CD4-positive, alpha-beta T cell treated with Interleukin-21 for 1 hour (primary cell): ENCODE data around the gene MAP7D1.
"Not testable (repeated sequence)": the region's sequence is repeated elsewhere in the genome, so short reads cannot be mapped to it uniquely, and the experiment has no call there.

ENCODE experiments used
- DNase-seq: peaks from one replicate; pipeline ENCODE4 v3.0.0-alpha.2; 2020

The MAP7D1 gene

DNA sequence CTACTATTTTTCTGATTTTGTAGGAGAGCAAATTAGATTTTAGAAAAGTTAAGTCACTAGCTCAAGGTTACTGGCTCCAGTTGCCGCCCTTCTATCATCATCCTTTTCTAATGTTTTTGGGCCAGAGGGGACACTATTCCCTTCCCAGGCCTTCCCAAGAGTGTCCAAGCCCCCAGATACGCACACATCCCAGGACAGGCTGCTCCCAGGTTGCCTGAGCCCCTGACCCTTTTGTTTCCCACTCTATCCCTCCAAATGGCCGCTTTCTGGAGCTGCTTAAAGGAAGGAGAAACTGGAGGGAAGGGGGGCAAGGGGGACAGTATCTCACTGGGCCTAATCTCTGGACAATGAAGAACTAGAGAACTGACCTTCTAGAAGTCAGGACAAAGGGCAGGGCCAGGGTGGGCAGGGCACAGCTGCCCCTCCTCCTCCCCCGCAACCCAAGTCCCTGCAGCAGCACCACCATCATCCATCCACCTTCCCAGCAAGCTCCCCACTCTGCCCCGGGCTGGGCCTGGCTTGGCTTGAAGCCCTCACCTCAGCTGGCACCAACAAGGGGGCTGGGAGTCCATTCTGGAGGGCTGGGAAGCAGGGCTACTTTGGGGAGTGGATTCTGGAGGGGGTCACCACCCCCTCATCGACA lies 1.1 kb upstream of the MAP7D1 start:
- DNase-seq = no peak

DNA sequence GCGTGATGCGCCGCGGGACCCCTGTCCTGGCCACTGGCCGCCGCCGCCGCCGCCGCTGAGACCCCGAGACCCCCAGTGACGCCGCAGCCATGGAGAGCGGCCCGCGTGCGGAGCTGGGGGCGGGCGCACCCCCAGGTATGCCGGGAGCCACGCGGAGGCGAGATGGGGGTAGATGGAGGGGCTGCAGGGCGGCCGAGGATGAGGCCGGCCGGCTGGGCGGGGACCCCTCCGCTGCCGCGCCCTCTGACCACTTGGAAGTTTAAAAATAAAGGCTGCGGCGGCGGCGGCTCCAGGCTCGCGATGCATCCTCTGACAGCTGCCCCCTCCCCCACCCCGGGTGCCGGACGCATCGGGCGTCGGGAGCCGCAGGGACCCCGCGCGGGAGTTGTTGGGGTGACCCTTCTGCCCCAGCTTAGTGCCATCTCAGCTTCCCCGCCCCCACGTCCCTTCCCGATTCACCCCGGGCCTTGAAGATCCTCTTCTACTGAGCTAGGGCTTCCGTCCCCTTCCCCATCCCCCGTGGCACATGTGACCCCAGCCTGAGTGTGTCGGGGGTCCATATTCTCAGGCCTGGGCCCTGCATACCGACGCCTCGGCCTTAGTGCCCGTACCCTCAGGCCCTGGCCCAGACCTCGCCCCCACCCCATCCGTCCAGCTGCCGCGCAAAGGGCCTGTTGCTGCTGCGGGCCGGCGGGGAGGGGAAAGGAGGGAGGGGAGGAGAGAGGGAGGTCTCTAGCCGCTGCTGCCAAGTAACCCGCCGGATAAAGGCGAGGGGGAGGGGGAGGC lies 562 bp downstream of the MAP7D1 start:
- DNase-seq = peak; percentile 60

- no peak for DNase-seq
Measured at GRCh38 chr1:36157115-36157903, 1.3 kb downstream of the MAP7D1 start.

GRCh38 chr1:36157973-36158826 lies 2.2 kb downstream of the MAP7D1 start:
- no peak for DNase-seq

DNA sequence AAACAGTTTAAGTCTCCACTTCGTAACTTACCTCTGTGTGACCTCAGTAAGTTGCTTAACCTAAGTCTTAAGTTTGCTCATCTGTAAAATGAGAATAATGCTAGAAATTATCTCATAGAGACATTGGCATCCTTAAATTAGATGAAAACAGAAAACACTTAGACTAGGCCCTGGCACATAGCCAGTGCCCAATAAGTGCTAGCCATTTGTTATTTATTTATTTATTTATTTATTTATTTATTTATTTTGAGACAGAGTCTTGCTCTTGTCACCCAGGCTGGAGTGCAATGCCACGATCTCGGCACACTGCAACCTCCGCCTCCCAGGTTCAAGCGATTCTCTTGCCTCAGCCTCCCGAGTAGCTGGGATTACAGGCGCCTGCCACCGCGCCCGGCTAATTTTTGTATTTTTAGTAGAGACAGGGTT lies 2.9 kb downstream of the MAP7D1 start:
- DNase-seq = not testable (repeated sequence)

GRCh38 chr1:36159614-36160387 lies 3.8 kb downstream of the MAP7D1 start:
- no peak for DNase-seq

DNA sequence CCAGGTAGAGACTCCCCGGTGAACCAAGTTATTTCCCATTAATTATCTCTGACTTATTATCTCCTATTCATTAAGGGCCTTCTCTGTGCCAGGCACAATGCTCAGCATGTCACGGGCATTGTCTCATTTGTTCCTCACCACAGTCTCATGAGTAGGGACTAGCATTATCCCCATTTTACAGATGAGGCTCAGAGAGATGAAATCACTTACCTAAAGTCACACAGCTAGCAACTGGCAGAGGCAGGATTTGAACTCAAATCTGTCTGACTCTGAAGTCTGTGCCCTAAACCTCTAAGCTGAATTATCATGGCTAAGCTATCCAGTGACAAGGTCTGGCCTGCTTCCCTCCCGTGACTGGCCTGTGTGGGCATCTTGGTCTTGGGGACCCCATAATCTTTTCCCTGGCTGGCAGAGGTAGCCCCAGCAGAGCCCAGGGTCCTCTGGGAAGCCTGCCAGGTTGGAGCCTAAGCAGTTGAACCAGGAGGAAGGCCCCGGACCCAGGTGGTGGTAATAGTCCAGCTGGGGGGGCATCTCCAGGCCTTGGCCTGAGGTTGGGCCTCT lies 4.5 kb downstream of the MAP7D1 start:
- DNase-seq = peak; percentile 11

DNA sequence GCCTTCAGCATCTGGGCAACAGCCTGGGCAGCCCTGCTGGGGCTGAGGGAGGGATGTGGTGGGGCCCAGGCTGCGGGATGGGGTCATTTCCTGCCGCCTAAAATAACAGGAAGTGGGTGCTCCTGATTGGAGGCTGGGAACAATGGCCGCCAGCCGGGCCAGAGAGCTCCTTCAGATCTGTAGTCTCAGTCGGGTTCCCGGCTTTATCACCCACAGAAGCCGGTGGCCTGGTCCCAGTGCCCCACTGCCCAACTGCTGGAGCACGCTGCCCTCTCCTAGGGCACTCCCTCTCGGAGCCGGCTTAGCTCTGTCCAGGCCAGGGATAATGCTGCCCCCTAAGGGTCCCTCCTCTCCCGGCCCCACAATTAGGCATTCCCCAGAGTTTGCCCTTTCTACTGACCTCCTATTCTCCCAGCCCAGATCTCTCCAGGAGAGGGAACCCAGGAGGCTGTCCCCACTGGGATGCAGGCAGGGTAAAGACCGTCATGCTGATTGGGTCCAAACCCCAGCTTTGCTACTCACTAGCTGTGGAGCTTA lies 5.1 kb downstream of the MAP7D1 start:
- DNase-seq = peak; percentile 73

DNA sequence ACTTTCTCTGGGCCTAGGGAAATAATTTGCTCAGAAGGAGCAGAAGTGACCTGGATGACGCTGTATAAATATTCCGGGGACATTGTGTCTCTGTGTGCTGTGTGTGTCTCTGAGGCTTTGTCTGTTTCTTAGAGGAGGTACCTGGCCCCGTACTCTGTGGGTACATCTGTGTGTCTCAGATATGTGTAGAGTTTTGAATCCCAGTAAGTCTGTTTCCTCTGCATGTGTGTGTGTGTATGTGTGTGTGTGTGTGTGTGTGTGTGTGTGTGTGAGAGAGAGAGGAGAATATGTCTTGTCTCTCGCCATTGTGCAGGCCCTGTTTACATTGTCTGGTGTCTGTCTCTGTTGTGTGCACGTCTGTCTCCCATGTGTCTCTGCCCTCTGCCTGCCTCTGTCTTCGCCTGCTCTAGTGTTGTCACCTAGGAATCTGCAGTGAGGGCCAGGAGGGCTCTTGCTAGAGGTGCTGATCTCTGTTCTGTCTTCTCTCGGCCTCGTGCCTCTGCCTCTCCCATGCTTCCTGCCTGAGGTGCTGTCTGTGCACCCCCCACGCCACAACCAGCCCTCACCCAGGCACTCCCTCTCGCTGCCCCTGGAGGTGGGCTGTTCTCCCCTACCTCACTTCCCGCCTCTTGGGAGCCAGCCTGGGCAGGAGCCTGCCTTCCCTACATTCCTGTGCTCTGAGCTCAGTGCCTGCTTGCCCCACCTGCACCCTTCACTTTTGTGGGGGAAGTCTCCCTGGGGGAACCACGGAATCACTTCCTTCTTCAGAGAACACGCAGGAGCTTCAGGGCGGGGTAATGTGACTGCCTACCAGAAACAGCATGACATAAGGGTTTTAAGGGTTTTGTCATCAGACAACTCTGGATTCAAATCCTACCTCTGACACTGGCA lies 5.9 kb downstream of the MAP7D1 start:
- DNase-seq = peak; percentile 59

- DNase-seq = no peak
Measured at GRCh38 chr1:36162680-36163239, 6.8 kb downstream of the MAP7D1 start.

GRCh38 chr1:36163426-36163825 lies 7.5 kb downstream of the MAP7D1 start:
- DNase-seq = no peak

DNA sequence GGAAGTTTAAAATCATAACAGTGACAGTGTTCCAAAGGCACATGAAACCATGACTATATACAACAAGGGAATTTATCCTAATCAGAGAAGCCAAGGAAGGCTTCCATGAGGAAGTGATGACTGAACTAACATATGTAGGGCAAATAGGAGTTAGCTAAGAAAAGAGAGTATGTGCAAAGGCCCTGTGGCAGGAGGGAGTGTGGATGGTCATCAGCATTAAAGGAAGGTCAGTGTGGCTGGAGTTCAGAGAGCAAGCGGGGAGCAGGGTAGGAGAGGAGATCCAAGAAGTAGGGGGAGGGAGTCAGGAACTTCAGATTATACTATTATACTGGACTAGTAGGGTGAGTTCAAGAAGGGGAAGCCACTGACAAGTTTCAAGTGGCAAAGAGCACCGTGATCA lies 8.4 kb downstream of the MAP7D1 start:
- DNase-seq = no peak

DNA sequence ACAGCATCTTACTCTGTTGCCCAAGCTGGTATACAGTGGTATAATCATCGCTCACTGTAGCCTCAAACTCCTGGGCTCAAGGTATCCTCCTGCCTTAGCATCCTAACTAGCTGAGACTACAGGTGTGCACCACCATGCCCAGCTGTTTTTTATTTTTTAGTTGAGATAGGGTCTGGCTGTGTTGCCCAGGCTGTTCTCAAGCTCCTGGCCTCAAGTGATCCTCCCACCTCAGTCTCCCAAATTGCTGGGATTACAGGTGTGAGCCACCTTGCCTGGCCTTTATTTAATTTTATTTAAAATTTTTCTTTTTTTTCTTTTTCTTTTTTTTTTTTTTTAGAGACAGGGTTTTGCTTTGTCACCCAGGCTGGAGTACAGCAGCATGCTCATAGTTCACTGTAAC lies 9.2 kb downstream of the MAP7D1 start:
- DNase-seq = no peak

- DNase-seq = no peak
Measured at GRCh38 chr1:36166136-36166535, 10.2 kb downstream of the MAP7D1 start.

- no peak for DNase-seq
Measured at GRCh38 chr1:36166938-36167905, 11.3 kb downstream of the MAP7D1 start.

DNA sequence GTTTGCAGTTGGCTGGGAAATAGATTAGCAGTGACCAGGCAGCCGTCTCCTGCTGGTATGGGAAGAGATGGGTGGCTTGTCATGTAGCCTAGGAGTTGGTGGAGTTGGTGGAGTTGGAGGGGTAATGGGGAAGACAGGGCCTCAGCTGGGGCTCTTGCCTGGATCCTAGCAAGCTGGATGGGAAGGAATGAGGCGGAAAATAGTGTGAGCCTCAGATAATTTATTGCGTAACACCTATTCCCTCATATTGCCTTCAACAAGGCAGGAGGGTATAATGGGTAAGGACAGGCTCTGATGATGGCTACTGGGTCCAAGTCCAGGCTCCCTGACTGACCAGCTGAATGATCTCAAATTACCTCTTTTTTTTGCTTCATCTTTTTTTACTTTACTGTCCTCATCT lies 12.6 kb downstream of the MAP7D1 start:
- no peak for DNase-seq

GRCh38 chr1:36170643-36171412 lies 14.9 kb downstream of the MAP7D1 start:
- DNase-seq = no peak
